ENCODE measurements around the gene PNPLA1.

The PNPLA1 gene

GRCh38 chr6:36306375-36306774 is 36.5 kb downstream of the PNPLA1 start:
- TF ChIP-seq FOXM1 (IDR thresholded peaks at IDR 0.05; ENCODE audit: borderline replicate concordance) (no peak), ELF4 (IDR thresholded peaks at IDR 0.05) (no peak), NFRKB (IDR thresholded peaks at IDR 0.05) (no peak), L3MBTL2 (conservative IDR thresholded peaks at IDR 0.05) (no peak), LEF1 (IDR thresholded peaks at IDR 0.05; ENCODE audit: borderline replicate concordance) (no peak), TARDBP (IDR thresholded peaks at IDR 0.05) (no peak), ZNF384 (IDR thresholded peaks at IDR 0.05) (no peak), BHLHE40 (IDR thresholded peaks at IDR 0.05; ENCODE audit: borderline replicate concordance) (no peak), FOXK2 (IDR thresholded peaks at IDR 0.05) (no peak), FOXA1 (IDR thresholded peaks at IDR 0.05) (no peak), SP1 (IDR thresholded peaks at IDR 0.05) (no peak), PKNOX1 (IDR thresholded peaks at IDR 0.05) (no peak), CTBP1 (IDR thresholded peaks at IDR 0.05; ENCODE audit: borderline replicate concordance) (no peak), SUZ12 (IDR thresholded peaks at IDR 0.05) (no peak), ARNT (IDR thresholded peaks at IDR 0.05) (no peak), HDGF (IDR thresholded peaks at IDR 0.05; ENCODE audit: borderline replicate concordance) (no peak)
- CTCF ChIA-PET, result interaction anchor here (1.0 kb wide), 1 partner anchor 9 kb away, joined by 3 read pairs; no protein-coding TSS in a partner anchor
- DNase-seq (ENCODE audit: extremely low spot score), result no peak
- POLR2A ChIA-PET, result no interaction called here

- TF ChIP-seq SP1 (IDR thresholded peaks at IDR 0.05), result no peak
- no peak for TF ChIP-seq FOXK2 (IDR thresholded peaks at IDR 0.05)
- TF ChIP-seq BHLHE40 (IDR thresholded peaks at IDR 0.05; ENCODE audit: borderline replicate concordance), result no peak
- no peak for TF ChIP-seq ELF4 (IDR thresholded peaks at IDR 0.05)
- TF ChIP-seq TARDBP (IDR thresholded peaks at IDR 0.05), result no peak
- TF ChIP-seq LEF1 (IDR thresholded peaks at IDR 0.05; ENCODE audit: borderline replicate concordance), result no peak
- no peak for TF ChIP-seq ZNF384 (IDR thresholded peaks at IDR 0.05)
- no peak for TF ChIP-seq FOXM1 (IDR thresholded peaks at IDR 0.05; ENCODE audit: borderline replicate concordance)
- ChIA-PET CTCF (no interaction called here), POLR2A (no interaction called here)
- DNase-seq (ENCODE audit: extremely low spot score), result no peak
Observed at GRCh38 chr6:36308514-36308913, 38.7 kb downstream of the PNPLA1 start.

- TF ChIP-seq NFRKB (IDR thresholded peaks at IDR 0.05) (no peak), BHLHE40 (IDR thresholded peaks at IDR 0.05; ENCODE audit: borderline replicate concordance) (no peak), LEF1 (IDR thresholded peaks at IDR 0.05; ENCODE audit: borderline replicate concordance) (no peak), TARDBP (IDR thresholded peaks at IDR 0.05) (no peak), L3MBTL2 (conservative IDR thresholded peaks at IDR 0.05) (no peak), ZNF384 (IDR thresholded peaks at IDR 0.05) (no peak), FOXK2 (IDR thresholded peaks at IDR 0.05) (no peak)
- CTCF ChIA-PET, result interaction anchor here (1.0 kb wide), 1 partner anchor 32 kb away, joined by 5 read pairs; no protein-coding TSS in a partner anchor
- no peak for DNase-seq (ENCODE audit: extremely low spot score)
- POLR2A ChIA-PET, result no interaction called here
Observed at GRCh38 chr6:36309203-36309602, 39.3 kb downstream of the PNPLA1 start.

DNA sequence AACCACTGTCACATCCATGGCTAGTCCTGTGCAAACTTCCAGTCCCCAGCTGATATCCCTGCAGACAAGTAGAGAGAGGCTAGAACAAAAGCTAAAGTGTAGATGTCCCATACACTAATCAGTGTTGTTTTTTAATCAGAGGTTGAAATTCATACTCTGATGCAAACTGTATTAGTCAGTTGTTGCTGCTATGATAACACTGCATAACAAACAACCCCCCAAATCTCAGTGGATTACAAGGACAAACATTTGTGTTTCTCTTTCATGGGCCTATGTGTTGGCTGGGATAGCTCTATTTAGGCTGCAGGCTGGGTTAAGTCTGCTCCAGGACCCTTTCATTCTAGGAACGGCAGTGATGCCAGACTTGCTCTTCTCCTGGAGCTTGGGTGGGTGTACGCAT is 40.0 kb downstream of the PNPLA1 start:
- no peak for TF ChIP-seq HDGF (IDR thresholded peaks at IDR 0.05; ENCODE audit: borderline replicate concordance)
- TF ChIP-seq FOXA1 (IDR thresholded peaks at IDR 0.05), result no peak
- no peak for TF ChIP-seq BHLHE40 (IDR thresholded peaks at IDR 0.05; ENCODE audit: borderline replicate concordance)
- no peak for TF ChIP-seq SUZ12 (IDR thresholded peaks at IDR 0.05)
- TF ChIP-seq ARNT (IDR thresholded peaks at IDR 0.05), result no peak
- TF ChIP-seq CTBP1 (IDR thresholded peaks at IDR 0.05; ENCODE audit: borderline replicate concordance), result no peak
- no peak for TF ChIP-seq NFRKB (IDR thresholded peaks at IDR 0.05)
- TF ChIP-seq TARDBP (IDR thresholded peaks at IDR 0.05), result no peak
- TF ChIP-seq ELF4 (IDR thresholded peaks at IDR 0.05), result no peak
- no peak for TF ChIP-seq FOXM1 (IDR thresholded peaks at IDR 0.05; ENCODE audit: borderline replicate concordance)
- POLR2A ChIA-PET, result interaction anchor here (0.7 kb wide), 1 partner anchor 281 kb away, joined by 3 read pairs; no protein-coding TSS in a partner anchor
- no peak for DNase-seq (ENCODE audit: extremely low spot score)
- CTCF ChIA-PET, result interaction anchor here (1.0 kb wide), 1 partner anchor 31 kb away, joined by 5 read pairs; no protein-coding TSS in a partner anchor

DNA sequence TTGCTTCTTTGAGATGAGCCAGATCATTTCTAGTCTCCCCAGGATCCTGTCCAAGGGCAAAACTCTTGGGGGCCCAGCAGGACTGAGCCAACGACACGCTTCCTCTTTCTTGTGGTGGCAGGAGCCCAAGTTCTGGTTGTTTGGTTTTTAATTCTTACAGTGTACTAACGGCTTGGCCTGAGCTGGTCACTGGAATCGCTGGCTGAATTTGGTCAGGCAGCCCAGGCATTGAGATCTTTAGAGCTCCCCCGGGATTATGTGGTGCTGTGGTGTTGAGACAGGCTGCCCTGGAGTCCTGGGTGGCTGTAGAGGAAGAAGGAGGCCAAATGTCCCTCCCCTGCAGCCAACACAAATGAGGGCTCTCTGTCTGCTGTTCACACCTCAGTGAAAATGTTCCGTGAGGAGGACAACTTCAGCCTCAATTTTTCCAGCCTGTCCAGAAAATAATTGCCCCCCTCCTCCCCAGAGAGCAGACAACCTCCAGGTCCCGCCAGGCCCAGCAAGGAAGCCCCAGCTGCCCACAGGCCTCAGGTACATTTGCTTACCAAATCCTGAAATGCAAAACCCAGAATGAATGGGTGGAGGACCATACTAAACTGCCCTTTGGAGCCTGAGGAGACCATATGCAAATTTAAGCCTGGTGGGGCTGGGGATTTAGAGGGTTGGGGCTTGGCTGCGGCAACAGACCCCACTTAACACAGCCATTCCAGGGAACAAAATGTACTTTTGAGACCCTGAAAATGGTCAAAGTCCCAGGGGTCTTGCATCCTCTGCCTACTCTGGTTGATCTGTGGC is 43.2 kb downstream of the PNPLA1 start:
- POLR2A ChIA-PET, result no interaction called here
- no peak for TF ChIP-seq ARNT (IDR thresholded peaks at IDR 0.05)
- TF ChIP-seq PKNOX1 (IDR thresholded peaks at IDR 0.05), result no peak
- no peak for TF ChIP-seq TARDBP (IDR thresholded peaks at IDR 0.05)
- TF ChIP-seq SUZ12 (IDR thresholded peaks at IDR 0.05), result no peak
- no peak for TF ChIP-seq FOXK2 (IDR thresholded peaks at IDR 0.05)
- no peak for TF ChIP-seq FOXA1 (IDR thresholded peaks at IDR 0.05)
- TF ChIP-seq FOXM1 (IDR thresholded peaks at IDR 0.05; ENCODE audit: borderline replicate concordance), result no peak
- no peak for TF ChIP-seq L3MBTL2 (conservative IDR thresholded peaks at IDR 0.05)
- no peak for TF ChIP-seq ELF4 (IDR thresholded peaks at IDR 0.05)
- TF ChIP-seq SP1 (IDR thresholded peaks at IDR 0.05), result no peak
- TF ChIP-seq CTBP1 (IDR thresholded peaks at IDR 0.05; ENCODE audit: borderline replicate concordance), result no peak
- TF ChIP-seq BHLHE40 (IDR thresholded peaks at IDR 0.05; ENCODE audit: borderline replicate concordance), result no peak
- no peak for TF ChIP-seq ZNF384 (IDR thresholded peaks at IDR 0.05)
- TF ChIP-seq LEF1 (IDR thresholded peaks at IDR 0.05; ENCODE audit: borderline replicate concordance), result no peak
- no peak for TF ChIP-seq HDGF (IDR thresholded peaks at IDR 0.05; ENCODE audit: borderline replicate concordance)
- no peak for TF ChIP-seq NFRKB (IDR thresholded peaks at IDR 0.05)
- CTCF ChIA-PET, result interaction anchor here (1.3 to 1.6 kb wide), 2 partner anchors 9 to 11 kb away, joined by 4 to 6 read pairs; no protein-coding TSS in a partner anchor
- DNase-seq (ENCODE audit: extremely low spot score), result no peak

GRCh38 chr6:36313649-36313936 is 43.7 kb downstream of the PNPLA1 start:
- POLR2A ChIA-PET, result no interaction called here
- DNase-seq (ENCODE audit: extremely low spot score), result no peak
- TF ChIP-seq ELF4 (IDR thresholded peaks at IDR 0.05) (no peak), NFRKB (IDR thresholded peaks at IDR 0.05) (no peak), CTBP1 (IDR thresholded peaks at IDR 0.05; ENCODE audit: borderline replicate concordance) (no peak), ZNF384 (IDR thresholded peaks at IDR 0.05) (no peak), LEF1 (IDR thresholded peaks at IDR 0.05; ENCODE audit: borderline replicate concordance) (no peak), FOXK2 (IDR thresholded peaks at IDR 0.05) (no peak), SUZ12 (IDR thresholded peaks at IDR 0.05) (no peak), FOXM1 (IDR thresholded peaks at IDR 0.05; ENCODE audit: borderline replicate concordance) (no peak), ARNT (IDR thresholded peaks at IDR 0.05) (no peak), TARDBP (IDR thresholded peaks at IDR 0.05) (no peak), PKNOX1 (IDR thresholded peaks at IDR 0.05) (no peak), HDGF (IDR thresholded peaks at IDR 0.05; ENCODE audit: borderline replicate concordance) (no peak), L3MBTL2 (conservative IDR thresholded peaks at IDR 0.05) (no peak), BHLHE40 (IDR thresholded peaks at IDR 0.05; ENCODE audit: borderline replicate concordance) (no peak), FOXA1 (IDR thresholded peaks at IDR 0.05) (no peak), SP1 (IDR thresholded peaks at IDR 0.05) (no peak)
- CTCF ChIA-PET, result interaction anchor here (0.6 to 1.3 kb wide), 2 partner anchors 12 to 118 kb away, joined by 4 to 6 read pairs; no protein-coding TSS in a partner anchor
